HG02938 (cell line): ENCODE data around the gene ST7.
A peak's percentile ranks its signal among the peaks of the same experiment; 100 is the strongest.
"Not testable (repeated sequence)": the region's sequence is repeated elsewhere in the genome, so short reads cannot be mapped to it uniquely, and the experiment has no call there.

Source experiments
- ATAC-seq: cut with Tn5 transposase; IDR thresholded peaks from one replicate; pipeline ENCODE4 v1.9.1; 2021; ENCODE audit warnings: mild to moderate bottlenecking, moderate library complexity; ENCODE audit not compliant: unreplicated experiment

The ST7 gene, protein sequence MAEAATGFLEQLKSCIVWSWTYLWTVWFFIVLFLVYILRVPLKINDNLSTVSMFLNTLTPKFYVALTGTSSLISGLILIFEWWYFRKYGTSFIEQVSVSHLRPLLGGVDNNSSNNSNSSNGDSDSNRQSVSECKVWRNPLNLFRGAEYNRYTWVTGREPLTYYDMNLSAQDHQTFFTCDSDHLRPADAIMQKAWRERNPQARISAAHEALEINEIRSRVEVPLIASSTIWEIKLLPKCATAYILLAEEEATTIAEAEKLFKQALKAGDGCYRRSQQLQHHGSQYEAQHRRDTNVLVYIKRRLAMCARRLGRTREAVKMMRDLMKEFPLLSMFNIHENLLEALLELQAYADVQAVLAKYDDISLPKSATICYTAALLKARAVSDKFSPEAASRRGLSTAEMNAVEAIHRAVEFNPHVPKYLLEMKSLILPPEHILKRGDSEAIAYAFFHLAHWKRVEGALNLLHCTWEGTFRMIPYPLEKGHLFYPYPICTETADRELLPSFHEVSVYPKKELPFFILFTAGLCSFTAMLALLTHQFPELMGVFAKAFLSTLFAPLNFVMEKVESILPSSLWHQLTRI

DNA sequence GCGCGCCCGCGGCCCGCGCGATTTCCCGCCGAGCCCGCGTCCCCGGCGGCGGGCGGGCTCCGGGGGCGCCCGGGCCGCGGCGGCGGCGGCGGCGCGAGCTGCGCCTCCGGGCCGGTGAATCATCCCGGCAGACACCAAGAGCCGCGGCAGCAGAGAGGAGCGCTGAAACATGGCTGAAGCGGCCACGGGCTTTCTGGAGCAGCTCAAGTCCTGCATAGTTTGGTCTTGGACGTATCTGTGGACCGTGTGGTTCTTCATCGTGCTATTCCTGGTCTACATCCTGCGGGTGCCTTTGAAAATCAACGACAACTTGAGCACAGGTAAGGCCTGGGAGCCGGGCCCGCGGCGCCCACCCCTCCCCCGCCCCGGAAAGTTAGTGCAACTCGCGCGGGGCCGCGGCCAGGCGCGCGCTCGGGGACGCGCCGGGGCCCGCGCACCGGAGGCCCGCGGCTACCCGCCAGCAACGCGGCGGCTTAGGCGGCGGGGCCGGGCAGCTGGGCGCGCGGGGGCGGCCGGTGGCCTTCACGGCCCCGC is at the start of gene ST7:
ST7 (plus strand) TSS at position 130 of the 534 bp plus-strand sequence; CDS start at position 170, 40 bp downstream.
- ATAC-seq: peak; percentile 28

DNA sequence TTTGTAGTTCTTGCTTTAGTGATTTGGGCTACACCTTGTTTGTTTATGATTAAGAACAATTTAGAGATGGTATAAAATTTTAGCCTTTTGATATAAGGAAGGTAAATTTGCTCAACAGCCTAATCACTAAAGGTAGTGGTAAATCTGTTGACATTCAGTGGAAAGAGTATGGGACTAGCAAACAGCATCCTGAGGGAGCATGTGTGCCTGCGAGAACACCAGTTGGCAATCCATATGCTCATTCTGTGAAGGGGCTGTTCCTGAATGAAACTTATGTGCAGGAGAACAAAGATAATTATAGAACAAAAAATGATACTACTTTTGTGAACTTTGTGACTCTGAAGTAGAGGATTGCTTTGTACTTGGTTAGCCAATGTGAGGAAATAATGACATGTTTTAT is 46.9 kb upstream of the ST7 start:
- no peak for ATAC-seq

DNA sequence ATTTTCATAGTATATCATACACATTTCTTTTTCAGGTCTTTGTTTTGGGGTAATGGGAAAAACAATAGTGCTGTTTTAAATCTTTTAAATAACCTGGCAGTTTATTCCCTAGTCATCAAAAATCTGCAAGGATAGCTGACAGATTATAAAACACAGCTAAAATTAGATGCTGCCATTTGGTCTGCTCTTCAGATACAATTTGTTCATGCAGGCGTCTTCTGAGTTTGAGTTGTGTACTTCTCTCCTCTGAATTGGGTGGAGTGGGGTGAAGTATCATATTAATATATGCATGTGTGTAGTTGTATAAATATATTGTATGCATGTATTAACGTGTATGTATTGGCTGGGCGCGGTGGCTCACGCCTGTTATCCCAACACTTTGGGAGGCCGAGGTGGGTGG is 42.9 kb upstream of the ST7 start:
- no peak for ATAC-seq

- no peak for ATAC-seq
Observed at GRCh38 chr7:116911801-116912200, 41.5 kb upstream of the ST7 start.

DNA sequence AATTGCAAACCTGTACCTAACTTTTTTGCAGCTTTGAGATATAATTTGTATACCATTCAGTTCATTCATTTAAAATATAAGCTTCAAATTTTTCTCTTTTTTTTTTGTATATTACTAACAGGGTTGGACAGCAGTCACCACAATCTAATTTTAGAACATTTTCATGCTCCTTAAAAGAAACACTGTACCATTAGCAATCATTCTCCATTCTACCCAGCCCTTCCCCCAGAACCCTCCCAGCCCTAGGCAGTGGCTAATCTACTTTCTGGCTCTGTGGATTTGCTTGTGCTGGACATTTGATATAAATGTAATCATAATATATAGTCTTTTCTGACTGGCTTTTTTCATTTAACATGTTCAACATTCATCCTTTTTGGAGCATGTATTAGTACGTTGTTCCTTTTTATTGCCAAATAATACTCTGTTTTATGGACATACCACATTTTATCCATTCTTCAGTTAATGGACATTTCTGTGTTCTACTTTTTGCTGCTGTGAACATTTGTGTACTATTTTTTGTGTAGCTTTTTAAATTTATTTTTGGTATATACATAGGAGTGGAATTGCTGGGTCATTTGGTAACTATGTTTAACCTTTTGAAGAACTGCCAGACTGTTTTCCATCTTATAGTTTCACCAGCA is 40.9 kb upstream of the ST7 start:
- no peak for ATAC-seq

GRCh38 chr7:116918704-116919103 is 34.6 kb upstream of the ST7 start:
- no peak for ATAC-seq

- ATAC-seq: no peak
Observed at GRCh38 chr7:116920359-116920758, 32.9 kb upstream of the ST7 start.

- ATAC-seq: no peak
Observed at GRCh38 chr7:116922545-116922944, 30.8 kb upstream of the ST7 start.

GRCh38 chr7:116924741-116925140 is 28.6 kb upstream of the ST7 start:
- ATAC-seq: no peak

DNA sequence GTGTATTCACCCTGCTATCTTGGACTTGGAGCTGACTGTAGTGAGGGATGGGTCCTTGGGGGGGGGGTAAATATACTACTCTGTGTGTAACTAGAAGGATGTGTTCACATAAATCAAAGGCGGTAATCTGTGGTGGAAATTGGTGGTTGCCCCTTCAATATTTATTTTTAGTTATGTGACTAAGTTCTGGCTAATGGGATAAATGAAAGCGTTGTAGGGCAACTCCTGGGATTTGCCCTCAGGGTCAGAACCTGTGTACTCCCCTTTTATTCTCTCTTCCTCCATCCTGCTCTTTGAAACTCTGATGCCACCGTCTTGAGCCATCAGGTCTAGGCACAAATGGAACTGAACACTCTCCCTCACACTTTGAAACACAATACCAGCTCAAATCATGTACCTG is 24.3 kb upstream of the ST7 start:
- no peak for ATAC-seq

DNA sequence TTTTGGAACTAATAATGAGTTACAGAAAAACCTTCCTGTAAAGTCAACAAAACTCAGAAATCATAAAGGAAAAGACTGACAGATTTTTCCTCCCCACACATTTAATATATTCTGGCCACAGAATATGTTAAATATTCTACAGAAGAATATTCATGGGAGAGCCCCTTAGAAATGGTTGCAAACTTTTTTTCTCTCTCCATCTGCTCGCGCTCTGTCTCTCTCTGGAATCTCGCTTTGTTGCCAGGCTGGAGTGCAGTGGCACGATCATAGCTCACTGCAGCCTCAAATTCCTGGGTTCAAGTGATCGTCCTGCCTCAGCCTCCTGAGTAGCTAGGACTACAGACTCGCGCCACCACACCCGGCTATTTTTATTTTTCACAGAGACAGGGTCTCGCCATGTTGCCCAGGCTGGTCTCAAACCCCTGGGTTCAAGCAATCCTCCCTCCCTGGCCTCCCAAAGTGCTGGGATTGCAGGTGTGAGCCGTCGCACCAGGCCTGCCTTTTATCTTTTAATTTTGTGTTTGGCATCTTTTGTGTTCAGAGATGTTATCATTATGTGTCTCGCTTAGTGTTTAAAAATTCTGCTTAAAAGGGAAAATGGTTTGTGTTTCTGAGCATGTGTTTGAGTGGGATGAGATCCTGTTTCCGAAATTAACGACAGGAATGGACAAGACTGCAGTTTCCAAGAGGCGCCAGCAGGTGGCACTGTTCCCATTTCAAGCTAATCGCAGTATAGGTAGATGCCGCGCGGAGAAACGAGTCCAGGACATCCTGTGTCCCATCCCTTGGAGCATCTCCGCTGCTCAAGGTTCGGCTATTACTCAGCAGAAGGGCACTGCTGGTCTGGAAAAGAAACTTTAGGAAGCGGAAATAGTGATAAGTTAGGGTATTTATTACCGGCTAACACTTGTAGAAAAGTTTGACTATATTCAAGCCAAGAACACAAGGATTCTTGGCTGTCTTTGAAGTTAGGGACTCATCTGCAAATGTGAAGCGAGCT is 23.1 kb upstream of the ST7 start:
- ATAC-seq: peak; percentile 87

- no peak for ATAC-seq
Observed at GRCh38 chr7:116932566-116932965, 20.7 kb upstream of the ST7 start.

- no peak for ATAC-seq
Observed at GRCh38 chr7:116933465-116933864, 19.8 kb upstream of the ST7 start.

- ATAC-seq: no peak
Observed at GRCh38 chr7:116934580-116934979, 18.7 kb upstream of the ST7 start.

- not testable (repeated sequence) for ATAC-seq
Observed at GRCh38 chr7:116936844-116937243, 16.5 kb upstream of the ST7 start.

GRCh38 chr7:116938678-116939077 is 14.6 kb upstream of the ST7 start:
- no peak for ATAC-seq

GRCh38 chr7:116940689-116941370 is 12.5 kb upstream of the ST7 start:
- no peak for ATAC-seq

DNA sequence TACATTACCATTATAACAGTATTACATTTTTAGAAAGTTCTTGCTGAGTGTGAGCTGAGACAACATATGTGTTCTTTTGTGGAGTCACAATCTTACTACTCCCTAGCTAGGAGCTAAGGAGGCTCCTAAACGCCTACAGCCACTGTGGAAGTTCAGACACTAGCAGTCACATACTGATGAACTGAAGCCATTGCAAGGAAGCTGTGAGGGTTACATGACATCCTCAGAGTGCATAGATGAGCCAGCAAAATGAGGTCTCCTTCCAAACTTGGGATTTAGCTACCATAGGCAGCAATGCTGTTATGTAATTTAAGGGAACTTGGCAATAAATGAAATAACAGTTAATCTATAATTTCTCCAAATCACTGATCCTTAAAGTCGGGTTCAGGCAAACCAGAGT is 10.8 kb upstream of the ST7 start:
- no peak for ATAC-seq

DNA sequence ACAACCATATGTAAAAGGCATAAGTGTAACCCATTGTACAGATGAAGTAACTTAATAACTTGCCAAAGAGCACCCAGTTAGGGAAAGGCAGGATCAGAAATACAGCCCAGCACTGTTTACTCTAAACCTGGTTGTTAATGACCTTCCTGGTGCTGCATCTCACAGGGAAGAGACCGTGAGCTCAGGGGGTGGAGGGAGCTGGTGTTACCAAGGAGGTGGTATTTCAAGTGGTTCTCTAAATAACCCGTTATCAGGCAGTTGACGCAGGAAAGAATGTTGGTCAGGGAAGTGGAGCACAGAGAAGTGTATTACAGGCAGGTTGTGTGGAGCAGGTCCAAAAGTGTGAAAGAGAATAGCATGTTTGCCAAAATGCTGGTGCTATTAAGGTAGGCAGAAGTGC is 4.4 kb upstream of the ST7 start:
- no peak for ATAC-seq
